Karpas-422 (cell line): ENCODE measurements around the gene THSD4. TPM values are rescaled to one million over a fixed set of nuclear protein-coding genes. Genes with fewer than 3 reads are reported as not detected.

Experiments used
- DNase-seq: peaks from one replicate; pipeline ENCODE4 v3.0.0-alpha.2; 2015
- H2AFZ ChIP-seq: fragments of 200-600 bp; sonication (generic); 2 replicates; pipeline ENCODE4 v1.6.1; 2014; ENCODE audit warnings: antibody characterized with exemption, low read length, mixed read lengths
- H3K27ac ChIP-seq: fragments of 200-600 bp; sonication (generic); 2 replicates; pipeline ENCODE4 v1.5.1; 2014; ENCODE audit warnings: mild to moderate bottlenecking, low read length, moderate library complexity
- H3K27me3 ChIP-seq: fragments of 200-600 bp; sonication (generic); 2 replicates; pipeline ENCODE4 v1.6.1; 2014; ENCODE audit warnings: low read length, mixed read lengths
- H3K36me3 ChIP-seq: fragments of 200-600 bp; sonication (generic); 2 replicates; pipeline ENCODE4 v1.6.1; 2014; ENCODE audit warnings: low read length, mixed read lengths; ENCODE audit not compliant: insufficient read depth
- H3K4me1 ChIP-seq: fragments of 200-600 bp; sonication (generic); 2 replicates; pipeline ENCODE4 v1.6.1; 2014; ENCODE audit warnings: mild to moderate bottlenecking, low read length, mixed read lengths
- H3K4me2 ChIP-seq: fragments of 200-600 bp; sonication (generic); 2 replicates; pipeline ENCODE4 v1.6.1; 2014; ENCODE audit warnings: low read length, low read depth, mild to moderate bottlenecking; ENCODE audit not compliant: poor library complexity, severe bottlenecking
- H3K4me3 ChIP-seq: fragments of 200-600 bp; sonication (generic); 2 replicates; pipeline ENCODE4 v1.5.1; 2014; ENCODE audit warnings: mild to moderate bottlenecking, antibody characterized with exemption, low read length, mixed read lengths
- H3K79me2 ChIP-seq: fragments of 200-600 bp; sonication (generic); 2 replicates; pipeline ENCODE4 v1.6.1; 2014; ENCODE audit warnings: mild to moderate bottlenecking, low read length, mixed read lengths
- H3K9ac ChIP-seq: fragments of 200-600 bp; sonication (generic); 2 replicates; pipeline ENCODE4 v1.6.0; 2014; ENCODE audit warnings: low read length
- H3K9me2 ChIP-seq: fragments of 200-600 bp; sonication (generic), shearing (Covaris generic); replicated peaks from 2 replicates; pipeline ENCODE4 v1.6.0; 2014; ENCODE audit warnings: mild to moderate bottlenecking, low read length, moderate library complexity; ENCODE audit not compliant: insufficient read depth
- H3K9me3 ChIP-seq: fragments of 300-700, 200-600 bp; sonication (generic); 2 replicates; pipeline ENCODE4 v1.6.1; 2014; ENCODE audit warnings: low read length, mixed read lengths
- H4K20me1 ChIP-seq: fragments of 200-600 bp; sonication (generic); 2 replicates; pipeline ENCODE4 v1.6.1; 2014; ENCODE audit warnings: mild to moderate bottlenecking, antibody characterized with exemption, low read length, low read depth; ENCODE audit not compliant: insufficient read depth
- total RNA-seq: library from RNA; depleted of rRNA; stranded (reverse); fragments of >200 nt; shearing (Covaris generic); gene quantifications from 2 replicates; pipeline ENCODE4 v1.2.3, GENCODE V29; 2014; ENCODE audit warnings: low replicate concordance

The THSD4 gene
- total RNA-seq, 1 experiment from 2014 or later = 0.11 TPM

GRCh38 chr15:71494563-71495397 lies 379.5 kb downstream of the THSD4 start:
- Histone ChIP-seq H3K9me3 (no peaks in the 10 kb centered on the region), H3K4me1 (no peaks in the 10 kb centered on the region), H2AFZ (no peak overlapping the region), H3K4me2 (no peak overlapping the region), H3K79me2 (no peaks in the 10 kb centered on the region), H3K9me2 (no peaks in the 10 kb centered on the region), H3K27me3 (no peaks in the 10 kb centered on the region), H3K27ac (no peak overlapping the region), H3K4me3 (no peak overlapping the region), H3K36me3 (no peaks in the 10 kb centered on the region), H4K20me1 (no peaks in the 10 kb centered on the region), H3K9ac (no peak overlapping the region)
- no peak for DNase-seq

- Histone ChIP-seq H3K9me2 (no peaks in the 10 kb centered on the region), H3K9me3 (no peaks in the 10 kb centered on the region), H3K79me2 (no peaks in the 10 kb centered on the region), H3K36me3 (no peaks in the 10 kb centered on the region), H3K27me3 (no peaks in the 10 kb centered on the region), H4K20me1 (no peaks in the 10 kb centered on the region), H3K9ac (no peak overlapping the region), H3K4me1 (no peaks in the 10 kb centered on the region), H2AFZ (no peak overlapping the region), H3K27ac (no peak overlapping the region), H3K4me3 (no peak overlapping the region), H3K4me2 (no peak overlapping the region)
- DNase-seq = no peak
Observed at GRCh38 chr15:71495398-71495780, 380.1 kb downstream of the THSD4 start.

GRCh38 chr15:71496336-71496955 lies 381.2 kb downstream of the THSD4 start:
- Histone ChIP-seq H3K4me1 (no peaks in the 10 kb centered on the region), H3K27me3 (no peaks in the 10 kb centered on the region), H2AFZ (no peak overlapping the region), H3K9me2 (no peaks in the 10 kb centered on the region), H3K4me3 (no peak overlapping the region), H3K27ac (no peak overlapping the region), H3K79me2 (no peaks in the 10 kb centered on the region), H3K9me3 (no peaks in the 10 kb centered on the region), H4K20me1 (no peaks in the 10 kb centered on the region), H3K9ac (no peak overlapping the region), H3K4me2 (no peak overlapping the region), H3K36me3 (no peaks in the 10 kb centered on the region)
- DNase-seq = no peak

GRCh38 chr15:71501344-71502076 lies 386.2 kb downstream of the THSD4 start:
- Histone ChIP-seq H3K4me3 (no peak overlapping the region), H3K4me1 (peaks cover 10% of the 10 kb centered on the region), H3K4me2 (no peak overlapping the region), H3K9me2 (no peaks in the 10 kb centered on the region), H3K9ac (no peak overlapping the region), H3K79me2 (no peaks in the 10 kb centered on the region), H3K27ac (no peak overlapping the region), H3K27me3 (no peaks in the 10 kb centered on the region), H3K36me3 (no peaks in the 10 kb centered on the region), H3K9me3 (no peaks in the 10 kb centered on the region), H2AFZ (no peak overlapping the region), H4K20me1 (no peaks in the 10 kb centered on the region)
- no peak for DNase-seq

- H4K20me1 ChIP-seq = no peaks in the 10 kb centered on the region
Observed at GRCh38 chr15:71502077-71502432, 386.8 kb downstream of the THSD4 start.

GRCh38 chr15:71505962-71506361 lies 390.7 kb downstream of the THSD4 start:
- H3K9me3 ChIP-seq = no peaks in the 10 kb centered on the region
- H4K20me1 ChIP-seq = no peaks in the 10 kb centered on the region
- no peak overlapping the region for H2AFZ ChIP-seq
- no peaks in the 10 kb centered on the region for H3K79me2 ChIP-seq
- H3K9me2 ChIP-seq = no peaks in the 10 kb centered on the region
- no peaks in the 10 kb centered on the region for H3K36me3 ChIP-seq
- H3K27me3 ChIP-seq = no peaks in the 10 kb centered on the region
- H3K4me2 ChIP-seq = no peak overlapping the region
- DNase-seq = no peak
- peaks cover 39% of the 10 kb centered on the region for H3K4me1 ChIP-seq
- no peak overlapping the region for H3K27ac ChIP-seq
- H3K9ac ChIP-seq = no peak overlapping the region
- no peak overlapping the region for H3K4me3 ChIP-seq

More at GRCh38 chr15:71502077-71502432, 386.8 kb downstream of the THSD4 start:
- Histone ChIP-seq H3K4me3 (no peak overlapping the region), H3K4me2 (no peak overlapping the region), H3K9me3 (no peaks in the 10 kb centered on the region), H3K9ac (no peak overlapping the region), H3K79me2 (no peaks in the 10 kb centered on the region), H3K36me3 (no peaks in the 10 kb centered on the region), H3K4me1 (peaks cover 15% of the 10 kb centered on the region), H3K9me2 (no peaks in the 10 kb centered on the region), H3K27me3 (no peaks in the 10 kb centered on the region), H2AFZ (no peak overlapping the region), H3K27ac (no peak overlapping the region)
- DNase-seq = no peak

GRCh38 chr15:71506946-71507345 lies 391.7 kb downstream of the THSD4 start:
- Histone ChIP-seq H3K27ac (peak overlapping the region; percentile 73), H3K9ac (no peak overlapping the region), H3K4me1 (peaks cover 42% of the 10 kb centered on the region), H3K4me2 (peak overlapping the region; percentile 16), H4K20me1 (no peaks in the 10 kb centered on the region), H3K27me3 (no peaks in the 10 kb centered on the region), H3K9me3 (no peaks in the 10 kb centered on the region), H3K4me3 (no peak overlapping the region), H3K9me2 (no peaks in the 10 kb centered on the region), H3K36me3 (no peaks in the 10 kb centered on the region), H3K79me2 (no peaks in the 10 kb centered on the region), H2AFZ (no peak overlapping the region)
- DNase-seq = peak; percentile 76

DNA sequence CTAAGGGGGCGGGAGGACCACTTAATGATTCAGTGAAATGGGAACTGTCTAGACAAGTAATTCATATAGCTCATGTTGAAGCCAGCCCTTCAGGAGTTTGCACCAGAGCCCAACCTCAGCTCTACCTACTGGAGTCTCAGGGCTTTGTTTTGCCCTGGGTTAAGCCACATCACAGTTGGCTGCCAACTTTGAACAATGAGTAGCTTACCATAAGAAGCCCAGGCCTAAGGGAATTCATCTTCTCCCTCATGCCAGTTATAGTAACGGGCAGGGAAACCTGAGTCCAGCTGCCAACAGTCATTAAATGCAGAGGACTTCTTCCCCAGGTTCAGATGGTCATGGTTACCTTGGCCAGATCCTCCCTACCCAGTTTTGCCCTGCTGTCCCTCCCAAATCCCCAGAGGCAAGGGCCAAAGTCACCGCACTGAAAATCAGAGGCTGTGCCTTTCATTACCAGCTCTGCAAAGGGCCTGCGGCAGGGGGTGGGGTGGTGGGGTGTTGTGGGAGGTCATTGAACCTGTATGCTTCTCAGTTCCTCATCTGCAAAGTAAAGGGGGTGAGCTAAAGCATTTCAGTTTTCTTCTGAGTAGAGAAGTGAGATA lies 392.9 kb downstream of the THSD4 start:
- H3K9me3 ChIP-seq = no peaks in the 10 kb centered on the region
- 0 out of 2 replicates have a peak overlapping the region, but pooled peaks have one; percentile 6 for H3K4me3 ChIP-seq
- H3K9me2 ChIP-seq = no peaks in the 10 kb centered on the region
- H3K27me3 ChIP-seq = no peaks in the 10 kb centered on the region
- peak overlapping the region; percentile 9; the same call in 1 of the 2 replicates for H3K9ac ChIP-seq
- DNase-seq = peak; percentile 62
- no peaks in the 10 kb centered on the region for H3K79me2 ChIP-seq
- H3K36me3 ChIP-seq = no peaks in the 10 kb centered on the region
- H3K4me2 ChIP-seq = peak overlapping the region; percentile 35
- H3K27ac ChIP-seq = peak overlapping the region; percentile 73
- H2AFZ ChIP-seq = peak overlapping the region; percentile 45; the same call in 1 of the 2 replicates
- H3K4me1 ChIP-seq = peaks cover 54% of the 10 kb centered on the region
- no peaks in the 10 kb centered on the region for H4K20me1 ChIP-seq
